HCT116 (cell line): ENCODE data around the gene MINAR1.

Source experiments
- CEBPB ChIP-seq: IDR thresholded peaks from 2 replicates; pipeline ENCODE4 v1.6.1; 2012; ENCODE audit warnings: low read depth
- EGR1 ChIP-seq: IDR thresholded peaks from 2 replicates; pipeline ENCODE4 v1.6.1; 2012; ENCODE audit warnings: low read depth
- ELF1 ChIP-seq: IDR thresholded peaks from 2 replicates; pipeline ENCODE4 v1.6.1; 2012; ENCODE audit warnings: low read depth, borderline replicate concordance
- EZH2 ChIP-seq: fragments of 200-600 bp; sonication (generic); IDR thresholded peaks from 2 replicates; pipeline ENCODE4 v1.6.1; 2017; ENCODE audit warnings: antibody characterized with exemption, mixed run types
- JUND ChIP-seq: IDR thresholded peaks from 2 replicates; pipeline ENCODE4 v1.6.1; 2012
- POLR2AphosphoS5 ChIP-seq: IDR thresholded peaks from 2 replicates; pipeline ENCODE4 v1.6.1; 2011; ENCODE audit warnings: mild to moderate bottlenecking, low read depth, low read length, moderate library complexity
- RAD21 ChIP-seq: IDR thresholded peaks from 2 replicates; pipeline ENCODE4 v1.6.1; 2012; ENCODE audit warnings: low read depth, mild to moderate bottlenecking
- SP1 ChIP-seq: IDR thresholded peaks from 2 replicates; pipeline ENCODE4 v1.6.1; 2012; ENCODE audit warnings: low read depth
- TF ChIP-seq, protein P1 (sequence below), 3 experiments: fragments of 200-600 bp in 1 of 3; sonication (generic) in 1 of 3; IDR thresholded peaks in 2 of 3; conservative IDR thresholded peaks in 1 of 3; 2 replicates each; pipeline ENCODE4 v1.5.1; 2012 to 2017; ENCODE audit warnings: low read depth in 2 of 3, low read length in 2 of 3, antibody characterized with exemption in 1 of 3, borderline replicate concordance in 1 of 3, control low read depth in 1 of 3, mild to moderate bottlenecking in 1 of 3, mixed read lengths in 1 of 3, mixed run types in 1 of 3, moderate library complexity in 1 of 3; ENCODE audit not compliant: insufficient read depth in 1 of 3

DNA sequence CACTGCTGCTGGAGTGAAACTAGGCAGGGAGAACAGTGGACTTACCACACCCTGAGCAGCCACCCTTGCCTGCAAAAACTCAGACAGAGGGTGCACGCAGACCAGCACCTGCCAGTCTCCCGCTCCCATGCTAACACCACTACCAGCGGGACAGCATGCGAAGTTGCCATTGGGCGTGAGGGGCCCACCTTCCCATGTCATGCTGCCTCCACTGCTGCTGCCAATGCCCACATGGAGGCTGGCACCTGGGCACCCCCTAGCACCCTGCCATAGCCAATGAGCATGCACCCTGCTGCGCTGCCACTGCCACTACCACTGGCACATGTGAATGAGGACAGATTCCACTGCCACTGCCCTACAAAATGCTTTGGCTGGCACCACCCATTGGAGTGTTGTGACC is 19.7 kb upstream of the MINAR1 start:
- no peak for TF ChIP-seq SP1
- TF ChIP-seq JUND, result no peak
- no peak for TF ChIP-seq EZH2
- TF ChIP-seq, protein P1, sequence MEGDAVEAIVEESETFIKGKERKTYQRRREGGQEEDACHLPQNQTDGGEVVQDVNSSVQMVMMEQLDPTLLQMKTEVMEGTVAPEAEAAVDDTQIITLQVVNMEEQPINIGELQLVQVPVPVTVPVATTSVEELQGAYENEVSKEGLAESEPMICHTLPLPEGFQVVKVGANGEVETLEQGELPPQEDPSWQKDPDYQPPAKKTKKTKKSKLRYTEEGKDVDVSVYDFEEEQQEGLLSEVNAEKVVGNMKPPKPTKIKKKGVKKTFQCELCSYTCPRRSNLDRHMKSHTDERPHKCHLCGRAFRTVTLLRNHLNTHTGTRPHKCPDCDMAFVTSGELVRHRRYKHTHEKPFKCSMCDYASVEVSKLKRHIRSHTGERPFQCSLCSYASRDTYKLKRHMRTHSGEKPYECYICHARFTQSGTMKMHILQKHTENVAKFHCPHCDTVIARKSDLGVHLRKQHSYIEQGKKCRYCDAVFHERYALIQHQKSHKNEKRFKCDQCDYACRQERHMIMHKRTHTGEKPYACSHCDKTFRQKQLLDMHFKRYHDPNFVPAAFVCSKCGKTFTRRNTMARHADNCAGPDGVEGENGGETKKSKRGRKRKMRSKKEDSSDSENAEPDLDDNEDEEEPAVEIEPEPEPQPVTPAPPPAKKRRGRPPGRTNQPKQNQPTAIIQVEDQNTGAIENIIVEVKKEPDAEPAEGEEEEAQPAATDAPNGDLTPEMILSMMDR (IDR thresholded peaks at IDR 0.05 in 2 of 3, conservative IDR thresholded peaks at IDR 0.05 in 1 of 3; ENCODE audit: borderline replicate concordance in 1 of 3, insufficient read depth in 1 of 3, low read depth in 2 of 3, low read length in 2 of 3), result no peak
- TF ChIP-seq POLR2AphosphoS5, result no peak
- no peak for TF ChIP-seq RAD21
- TF ChIP-seq EGR1, result no peak
- TF ChIP-seq ELF1, result no peak
- no peak for TF ChIP-seq CEBPB
